Measurements from ENCODE around the gene KANSL1L.

DNA sequence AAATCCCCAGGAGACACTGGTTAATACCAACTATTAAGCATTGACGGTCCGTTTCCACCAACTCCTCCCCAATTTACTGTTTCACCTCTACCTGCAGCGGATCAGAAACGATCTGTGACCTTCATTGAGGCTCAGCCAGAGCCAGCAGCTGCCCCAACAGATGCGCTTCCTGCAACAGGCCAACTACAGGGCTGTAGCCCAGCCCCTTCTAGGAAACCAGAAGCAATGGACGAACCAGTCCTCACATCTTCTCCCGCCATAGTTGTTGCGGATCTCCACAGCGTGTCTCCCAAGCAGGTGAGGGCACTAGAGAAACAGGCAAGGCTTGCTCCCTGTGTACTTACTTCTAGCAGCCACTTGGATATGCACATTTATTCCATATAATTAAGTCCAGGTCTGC, 177.2 kb downstream of the KANSL1L start:
- TF ChIP-seq, protein P1, sequence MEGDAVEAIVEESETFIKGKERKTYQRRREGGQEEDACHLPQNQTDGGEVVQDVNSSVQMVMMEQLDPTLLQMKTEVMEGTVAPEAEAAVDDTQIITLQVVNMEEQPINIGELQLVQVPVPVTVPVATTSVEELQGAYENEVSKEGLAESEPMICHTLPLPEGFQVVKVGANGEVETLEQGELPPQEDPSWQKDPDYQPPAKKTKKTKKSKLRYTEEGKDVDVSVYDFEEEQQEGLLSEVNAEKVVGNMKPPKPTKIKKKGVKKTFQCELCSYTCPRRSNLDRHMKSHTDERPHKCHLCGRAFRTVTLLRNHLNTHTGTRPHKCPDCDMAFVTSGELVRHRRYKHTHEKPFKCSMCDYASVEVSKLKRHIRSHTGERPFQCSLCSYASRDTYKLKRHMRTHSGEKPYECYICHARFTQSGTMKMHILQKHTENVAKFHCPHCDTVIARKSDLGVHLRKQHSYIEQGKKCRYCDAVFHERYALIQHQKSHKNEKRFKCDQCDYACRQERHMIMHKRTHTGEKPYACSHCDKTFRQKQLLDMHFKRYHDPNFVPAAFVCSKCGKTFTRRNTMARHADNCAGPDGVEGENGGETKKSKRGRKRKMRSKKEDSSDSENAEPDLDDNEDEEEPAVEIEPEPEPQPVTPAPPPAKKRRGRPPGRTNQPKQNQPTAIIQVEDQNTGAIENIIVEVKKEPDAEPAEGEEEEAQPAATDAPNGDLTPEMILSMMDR (IDR thresholded peaks at IDR 0.05; ENCODE audit: insufficient read depth, low read length, poor library complexity, severe bottlenecking): no peak
- TF ChIP-seq EZH2phosphoT487 (conservative IDR thresholded peaks at IDR 0.05; ENCODE audit: low read length): no peak
